ENCODE data around the gene LDLRAP1. TPM values are rescaled to one million over a fixed set of nuclear protein-coding genes. Genes with fewer than 3 reads are reported as not detected.

Gene LDLRAP1
- total RNA-seq, 1 donor from 2014 or later, result 8.0 TPM

DNA sequence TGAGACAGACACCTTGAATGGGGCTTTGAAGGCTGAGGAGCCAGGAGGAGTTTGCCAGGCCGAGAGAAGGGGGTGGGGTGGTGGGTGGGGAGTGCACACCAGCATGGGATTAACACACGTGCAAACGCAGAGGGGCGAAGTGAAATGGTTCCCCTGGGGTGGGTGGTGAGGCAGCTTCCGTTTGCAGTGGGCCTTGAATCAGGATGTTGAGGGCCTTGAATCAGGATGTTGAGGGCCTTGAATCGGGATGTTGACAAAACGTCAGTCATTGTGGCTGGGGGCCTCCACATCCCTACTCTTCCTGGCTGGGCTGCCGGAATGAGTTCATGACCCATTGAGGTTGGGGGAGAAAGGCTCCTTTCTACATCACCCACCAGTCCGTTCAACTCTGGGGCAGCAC lies 16.6 kb downstream of the LDLRAP1 start:
- Histone ChIP-seq H3K27ac (ENCODE audit: low read depth, low read length) (no peak overlapping the region), H3K9ac (ENCODE audit: low read length) (no peak overlapping the region), H3K9me3 (ENCODE audit: insufficient read depth, low read depth, low read length) (no peaks in the 10 kb centered on the region), H2AFZ (ENCODE audit: low read depth, low read length) (no peak overlapping the region), H4K20me1 (ENCODE audit: insufficient read depth, low read length) (peaks cover 11% of the 10 kb centered on the region), H3K27me3 (ENCODE audit: insufficient read depth, low read length) (no peaks in the 10 kb centered on the region), H3K4me1 (ENCODE audit: insufficient read depth, low read length) (peaks cover 12% of the 10 kb centered on the region), H3K4me3 (ENCODE audit: insufficient read depth, low read depth, low read length) (no peak overlapping the region), H3K4me2 (ENCODE audit: low read length) (no peak overlapping the region), H3K36me3 (ENCODE audit: insufficient read depth, low read length) (no peaks in the 10 kb centered on the region), H3K79me2 (ENCODE audit: insufficient read depth, low read length) (no peaks in the 10 kb centered on the region)
- TF ChIP-seq, protein P1, sequence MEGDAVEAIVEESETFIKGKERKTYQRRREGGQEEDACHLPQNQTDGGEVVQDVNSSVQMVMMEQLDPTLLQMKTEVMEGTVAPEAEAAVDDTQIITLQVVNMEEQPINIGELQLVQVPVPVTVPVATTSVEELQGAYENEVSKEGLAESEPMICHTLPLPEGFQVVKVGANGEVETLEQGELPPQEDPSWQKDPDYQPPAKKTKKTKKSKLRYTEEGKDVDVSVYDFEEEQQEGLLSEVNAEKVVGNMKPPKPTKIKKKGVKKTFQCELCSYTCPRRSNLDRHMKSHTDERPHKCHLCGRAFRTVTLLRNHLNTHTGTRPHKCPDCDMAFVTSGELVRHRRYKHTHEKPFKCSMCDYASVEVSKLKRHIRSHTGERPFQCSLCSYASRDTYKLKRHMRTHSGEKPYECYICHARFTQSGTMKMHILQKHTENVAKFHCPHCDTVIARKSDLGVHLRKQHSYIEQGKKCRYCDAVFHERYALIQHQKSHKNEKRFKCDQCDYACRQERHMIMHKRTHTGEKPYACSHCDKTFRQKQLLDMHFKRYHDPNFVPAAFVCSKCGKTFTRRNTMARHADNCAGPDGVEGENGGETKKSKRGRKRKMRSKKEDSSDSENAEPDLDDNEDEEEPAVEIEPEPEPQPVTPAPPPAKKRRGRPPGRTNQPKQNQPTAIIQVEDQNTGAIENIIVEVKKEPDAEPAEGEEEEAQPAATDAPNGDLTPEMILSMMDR (IDR thresholded peaks at IDR 0.05; ENCODE audit: insufficient read depth, low read depth, low read length), result no peak
- TF ChIP-seq EZH2 (IDR thresholded peaks at IDR 0.05; ENCODE audit: insufficient read depth, low read length), result no peak
- DNase-seq (ENCODE audit: low read depth) (no peak), FAIRE-seq (no peak)
- Mint-ChIP-seq H3K27ac (ENCODE audit: unreplicated experiment) (no peak overlapping the region), H3K9me3 (ENCODE audit: unreplicated experiment) (peaks cover 2% of the 10 kb centered on the region), H3K36me3 (ENCODE audit: low read depth, unreplicated experiment) (peaks cover 14% of the 10 kb centered on the region), H3K4me3 (ENCODE audit: unreplicated experiment) (no peak overlapping the region), H3K4me1 (ENCODE audit: low read depth, unreplicated experiment) (peaks cover 11% of the 10 kb centered on the region), H3K27me3 (ENCODE audit: low read depth, unreplicated experiment) (peaks cover 3% of the 10 kb centered on the region)

DNA sequence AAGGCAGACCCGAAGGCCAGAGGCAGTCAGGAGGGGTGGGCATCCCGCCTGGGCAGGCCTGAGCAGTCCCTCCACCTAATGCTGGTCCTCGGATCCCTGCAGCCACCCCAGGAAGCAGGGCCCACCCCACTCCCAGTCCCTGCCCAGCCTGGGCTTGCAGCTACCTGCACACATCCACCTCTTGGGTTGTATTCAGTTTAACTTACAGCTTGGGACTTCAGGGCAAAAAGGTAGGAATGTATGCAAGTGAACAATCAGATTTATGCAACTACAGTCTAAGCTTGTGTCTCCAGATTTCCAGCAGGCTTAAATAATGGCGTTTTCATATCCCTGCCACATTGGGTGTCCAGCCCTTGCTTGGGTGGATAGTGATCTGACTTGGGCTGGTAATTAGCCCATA lies 17.4 kb downstream of the LDLRAP1 start:
- Histone ChIP-seq H3K4me3 (ENCODE audit: insufficient read depth, low read depth, low read length) (no peak overlapping the region), H3K4me2 (ENCODE audit: low read length) (no peak overlapping the region), H3K27me3 (ENCODE audit: insufficient read depth, low read length) (no peaks in the 10 kb centered on the region), H3K36me3 (ENCODE audit: insufficient read depth, low read length) (no peaks in the 10 kb centered on the region), H2AFZ (ENCODE audit: low read depth, low read length) (no peak overlapping the region), H3K4me1 (ENCODE audit: insufficient read depth, low read length) (peaks cover 20% of the 10 kb centered on the region), H3K9me3 (ENCODE audit: insufficient read depth, low read depth, low read length) (no peaks in the 10 kb centered on the region), H3K79me2 (ENCODE audit: insufficient read depth, low read length) (no peaks in the 10 kb centered on the region), H3K27ac (ENCODE audit: low read depth, low read length) (no peak overlapping the region), H4K20me1 (ENCODE audit: insufficient read depth, low read length) (peaks cover 11% of the 10 kb centered on the region), H3K9ac (ENCODE audit: low read length) (no peak overlapping the region)
- TF ChIP-seq, protein P1 (IDR thresholded peaks at IDR 0.05; ENCODE audit: insufficient read depth, low read depth, low read length), result no peak
- no peak for TF ChIP-seq EZH2 (IDR thresholded peaks at IDR 0.05; ENCODE audit: insufficient read depth, low read length)
- Mint-ChIP-seq H3K36me3 (ENCODE audit: low read depth, unreplicated experiment) (peaks cover 14% of the 10 kb centered on the region), H3K27ac (ENCODE audit: unreplicated experiment) (no peak overlapping the region), H3K4me3 (ENCODE audit: unreplicated experiment) (no peak overlapping the region), H3K27me3 (ENCODE audit: low read depth, unreplicated experiment) (peaks cover 3% of the 10 kb centered on the region), H3K4me1 (ENCODE audit: low read depth, unreplicated experiment) (peaks cover 16% of the 10 kb centered on the region), H3K9me3 (ENCODE audit: unreplicated experiment) (peaks cover 2% of the 10 kb centered on the region)
- DNase-seq (ENCODE audit: low read depth), result no peak
- FAIRE-seq, result no peak

DNA sequence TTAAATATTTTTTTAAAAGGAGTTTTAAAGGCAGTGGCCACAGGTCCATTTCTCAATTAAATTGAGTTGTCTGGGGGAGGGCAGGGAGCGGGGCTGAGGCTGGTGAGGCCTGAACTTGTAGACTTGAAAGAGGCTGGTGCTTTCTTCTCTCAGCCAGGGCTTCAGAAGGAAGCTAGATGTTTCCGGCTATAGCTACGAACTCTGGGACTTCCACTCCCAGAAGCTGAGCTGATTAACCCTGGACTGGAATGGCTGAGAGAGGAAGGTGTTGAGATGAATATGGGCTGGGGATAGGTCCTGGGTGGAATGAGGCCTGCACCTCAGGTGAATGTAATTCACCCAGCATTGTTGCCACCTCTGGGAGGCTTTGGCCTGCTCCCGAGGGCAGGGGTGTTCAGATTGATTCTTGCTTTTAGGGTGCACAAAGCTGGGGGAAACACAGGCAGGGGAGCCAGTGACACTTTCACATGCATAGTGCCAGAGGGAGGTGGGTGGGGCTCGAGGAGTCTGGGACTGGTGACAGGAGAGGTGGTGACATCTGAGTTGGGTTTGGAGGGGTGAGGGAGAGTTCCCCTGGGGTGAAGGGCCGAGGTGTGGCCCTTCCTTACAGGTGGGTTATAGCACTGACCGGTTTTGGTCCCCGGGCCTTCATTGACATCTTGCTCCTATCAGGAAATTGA lies 18.2 kb downstream of the LDLRAP1 start:
- FAIRE-seq, result no peak
- H3K27me3 ChIP-seq (ENCODE audit: insufficient read depth, low read length), result no peaks in the 10 kb centered on the region

More for the DNA sequence above, 18.2 kb downstream of the LDLRAP1 start:
- no peak for DNase-seq (ENCODE audit: low read depth)
- Histone ChIP-seq H3K4me1 (ENCODE audit: insufficient read depth, low read length) (peaks cover 24% of the 10 kb centered on the region), H3K36me3 (ENCODE audit: insufficient read depth, low read length) (no peaks in the 10 kb centered on the region), H3K4me2 (ENCODE audit: low read length) (no peak overlapping the region), H3K79me2 (ENCODE audit: insufficient read depth, low read length) (no peaks in the 10 kb centered on the region), H4K20me1 (ENCODE audit: insufficient read depth, low read length) (peaks cover 11% of the 10 kb centered on the region), H2AFZ (ENCODE audit: low read depth, low read length) (no peak overlapping the region), H3K9me3 (ENCODE audit: insufficient read depth, low read depth, low read length) (no peaks in the 10 kb centered on the region), H3K9ac (ENCODE audit: low read length) (no peak overlapping the region), H3K4me3 (ENCODE audit: insufficient read depth, low read depth, low read length) (no peak overlapping the region), H3K27ac (ENCODE audit: low read depth, low read length) (no peak overlapping the region)
- H3K27me3 Mint-ChIP-seq (ENCODE audit: low read depth, unreplicated experiment), result peaks cover 5% of the 10 kb centered on the region
- H3K36me3 Mint-ChIP-seq (ENCODE audit: low read depth, unreplicated experiment), result peaks cover 14% of the 10 kb centered on the region
- TF ChIP-seq EZH2 (IDR thresholded peaks at IDR 0.05; ENCODE audit: insufficient read depth, low read length), result no peak
- TF ChIP-seq, protein P1 (IDR thresholded peaks at IDR 0.05; ENCODE audit: insufficient read depth, low read depth, low read length), result no peak
- H3K9me3 Mint-ChIP-seq (ENCODE audit: unreplicated experiment), result peaks cover 2% of the 10 kb centered on the region
- H3K27ac Mint-ChIP-seq (ENCODE audit: unreplicated experiment), result no peak overlapping the region
- peaks cover 21% of the 10 kb centered on the region for H3K4me1 Mint-ChIP-seq (ENCODE audit: low read depth, unreplicated experiment)
- H3K4me3 Mint-ChIP-seq (ENCODE audit: unreplicated experiment), result no peak overlapping the region

All from astrocyte (in vitro differentiated cells and primary cell).